ENCODE data around the gene GTF3C2. TPM values are rescaled to one million over a fixed set of nuclear protein-coding genes. Genes with fewer than 3 reads are reported as not detected.

GTF3C2 gene
- total RNA-seq, 4 donors from 2014 or later: 55.7 to 79.2 (median 63.6) TPM

DNA sequence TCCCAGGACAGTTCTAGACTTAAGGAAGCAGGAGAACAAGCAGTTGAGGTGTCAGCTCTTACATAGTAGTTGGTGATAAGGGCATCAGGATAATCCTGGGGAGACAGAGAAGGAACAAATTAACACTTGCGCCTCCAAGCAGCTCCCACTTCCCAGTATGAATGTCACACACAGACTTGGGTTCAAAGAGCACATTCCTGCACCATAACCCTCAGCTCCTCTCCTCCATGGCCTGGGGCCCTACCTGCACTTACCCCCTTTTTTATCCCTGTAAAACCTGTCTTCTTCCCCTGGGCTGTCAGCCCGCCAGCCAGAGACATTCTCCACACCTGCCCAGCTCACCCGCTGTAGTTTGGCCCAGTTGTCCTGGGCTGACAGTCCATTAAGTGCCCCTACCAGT lies 44.4 kb downstream of the GTF3C2 start:
- Histone ChIP-seq H3K27me3 (peaks cover 19% of the 10 kb centered on the region), H3K4me1 (peaks cover 0 to 12% (median 8%) of the 10 kb centered on the region in 4 donors), H3K36me3 (no peaks in the 10 kb centered on the region), H3K9me3 (no peaks in the 10 kb centered on the region), H3K27ac (no peak overlapping the region), H3K4me3 (no peak overlapping the region)
- in situ Hi-C loops (cut with MboI; ENCODE audit: low pct_ligation_motif_present in 1 of 4, low pct_unique_long_range_greater_than_20kb in 1 of 4, low sequenced_read_pairs in 3 of 4) (no loop called here), intact Hi-C loops (cut with DNase I; ENCODE audit: low total_unique reads) (no loop called here)
- WGBS, 2 donors (ENCODE audit: low coverage in 1 of 2): 95% methylated on average over 3 of the region's 3 CpGs; no CpG with 5 or more reads in 1 of the 2 donors
- DNase-seq: no peak
- TF ChIP-seq, protein P1, sequence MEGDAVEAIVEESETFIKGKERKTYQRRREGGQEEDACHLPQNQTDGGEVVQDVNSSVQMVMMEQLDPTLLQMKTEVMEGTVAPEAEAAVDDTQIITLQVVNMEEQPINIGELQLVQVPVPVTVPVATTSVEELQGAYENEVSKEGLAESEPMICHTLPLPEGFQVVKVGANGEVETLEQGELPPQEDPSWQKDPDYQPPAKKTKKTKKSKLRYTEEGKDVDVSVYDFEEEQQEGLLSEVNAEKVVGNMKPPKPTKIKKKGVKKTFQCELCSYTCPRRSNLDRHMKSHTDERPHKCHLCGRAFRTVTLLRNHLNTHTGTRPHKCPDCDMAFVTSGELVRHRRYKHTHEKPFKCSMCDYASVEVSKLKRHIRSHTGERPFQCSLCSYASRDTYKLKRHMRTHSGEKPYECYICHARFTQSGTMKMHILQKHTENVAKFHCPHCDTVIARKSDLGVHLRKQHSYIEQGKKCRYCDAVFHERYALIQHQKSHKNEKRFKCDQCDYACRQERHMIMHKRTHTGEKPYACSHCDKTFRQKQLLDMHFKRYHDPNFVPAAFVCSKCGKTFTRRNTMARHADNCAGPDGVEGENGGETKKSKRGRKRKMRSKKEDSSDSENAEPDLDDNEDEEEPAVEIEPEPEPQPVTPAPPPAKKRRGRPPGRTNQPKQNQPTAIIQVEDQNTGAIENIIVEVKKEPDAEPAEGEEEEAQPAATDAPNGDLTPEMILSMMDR (IDR thresholded peaks at IDR 0.05): no peak
- TF ChIP-seq POLR2AphosphoS5 (IDR thresholded peaks at IDR 0.05) (no peak), POLR2A (IDR thresholded peaks at IDR 0.05) (no peak), EP300 (IDR thresholded peaks at IDR 0.05; ENCODE audit: low read depth) (no peak)

DNA sequence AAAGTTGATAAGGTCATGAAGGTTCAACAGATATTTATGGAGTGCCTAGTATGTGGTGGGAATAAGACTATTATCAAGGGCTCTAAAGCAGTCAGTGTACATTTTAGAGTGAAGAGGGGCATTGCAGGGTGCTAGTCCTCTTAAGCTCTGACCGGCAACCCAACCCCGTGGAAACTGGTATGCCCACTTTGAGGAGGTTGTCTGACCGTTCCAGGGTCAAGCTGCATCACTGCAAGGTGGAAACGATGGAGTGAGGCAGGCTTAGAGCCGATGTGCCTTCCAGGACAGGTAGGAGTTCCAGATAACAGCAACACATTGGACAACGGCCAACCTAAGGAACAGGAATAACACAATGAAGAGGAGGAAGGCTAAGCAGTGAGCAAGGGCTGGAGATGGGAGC lies 46.9 kb downstream of the GTF3C2 start:
- intact Hi-C loops (cut with DNase I; ENCODE audit: low total_unique reads): loop anchor here (5.0 kb wide), 1 partner anchor 137 kb away; no protein-coding TSS in a partner anchor
- no peak for DNase-seq
- 87 to 100% methylated on average over 2 to 6 of the region's 6 CpGs for WGBS, 2 donors (ENCODE audit: low coverage in 1 of 2)
- no peak for TF ChIP-seq POLR2A (IDR thresholded peaks at IDR 0.05)
- Histone ChIP-seq H3K4me1 (peaks cover 0 to 22% (median 17%) of the 10 kb centered on the region in 4 donors), H3K27ac (no peak overlapping the region), H3K27me3 (peaks cover 43% of the 10 kb centered on the region), H3K4me3 (no peak overlapping the region), H3K9me3 (no peaks in the 10 kb centered on the region), H3K36me3 (no peaks in the 10 kb centered on the region)
- in situ Hi-C loops (cut with MboI; ENCODE audit: low pct_ligation_motif_present in 1 of 4, low pct_unique_long_range_greater_than_20kb in 1 of 4, low sequenced_read_pairs in 3 of 4): no loop called here

DNA sequence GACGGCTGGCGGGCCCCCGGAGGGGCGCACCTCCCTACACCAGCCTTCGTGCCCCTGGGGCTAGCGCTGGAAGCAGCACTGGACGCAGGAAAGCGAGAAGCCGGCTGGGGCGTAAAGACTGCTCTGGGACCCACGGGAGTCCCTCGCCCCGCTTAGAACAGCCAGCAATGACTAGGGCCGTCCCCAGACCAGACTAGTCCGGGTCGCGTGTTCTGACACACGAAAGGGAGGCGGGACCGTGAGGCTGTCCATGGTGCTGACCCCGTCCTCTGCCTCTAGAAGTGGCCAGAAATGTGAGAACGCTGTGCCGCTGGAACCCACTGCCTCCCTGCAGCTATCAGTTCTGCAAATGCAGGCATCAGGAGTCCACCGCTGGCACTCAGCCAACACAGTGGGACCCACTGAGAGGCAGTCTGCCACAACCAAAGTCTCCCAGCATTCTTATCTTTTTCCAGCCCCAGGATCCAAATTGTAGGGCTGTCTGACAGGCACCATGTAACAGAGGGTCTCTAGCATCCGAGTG lies 48.1 kb downstream of the GTF3C2 start, which contains the start of gene UCN:
UCN (minus strand) TSS at position 87 of the 523 bp plus-strand sequence. CDS start 550 bp downstream, outside the sequence.
- DNase-seq: no peak

DNA sequence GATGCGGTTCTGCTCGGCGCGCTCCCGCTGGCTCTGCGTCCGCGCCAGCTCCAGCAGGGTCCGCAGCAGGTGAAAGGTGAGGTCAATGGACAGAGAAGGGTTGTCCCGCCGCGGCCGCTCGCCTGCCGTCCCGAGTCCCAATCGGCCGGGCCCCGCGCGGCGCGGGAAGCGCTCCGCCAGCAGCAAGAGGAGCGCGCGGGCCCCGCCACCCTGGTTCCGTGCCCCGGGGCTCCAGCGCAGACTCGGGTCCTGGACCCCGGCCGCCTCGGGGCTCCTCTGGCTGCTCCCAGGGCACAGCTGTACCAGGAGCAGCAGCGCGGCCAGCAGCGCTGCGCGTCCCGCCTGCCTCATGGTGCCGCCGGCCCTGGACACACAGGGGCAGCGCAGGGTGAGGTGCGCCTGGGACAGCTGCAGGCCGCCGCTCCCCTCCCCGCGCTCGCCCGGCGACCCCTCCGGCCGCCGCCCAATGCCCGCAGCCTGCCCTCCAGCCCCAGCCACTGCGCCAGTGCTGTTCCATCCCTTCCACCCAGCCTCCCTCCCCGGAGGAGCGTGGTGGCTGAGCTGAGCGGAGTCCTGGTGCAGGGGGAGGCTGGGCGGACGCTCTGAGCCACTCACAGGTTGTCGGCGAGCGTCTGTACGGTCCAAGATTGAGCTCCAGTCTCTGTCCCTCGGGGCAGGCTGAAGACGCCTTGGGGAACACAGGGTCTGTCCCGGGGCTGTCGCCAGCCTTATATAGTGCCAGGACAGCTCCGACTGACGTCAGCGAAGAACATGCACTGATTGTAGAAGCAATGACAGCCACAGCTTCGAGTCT lies 48.8 kb downstream of the GTF3C2 start:
- Histone ChIP-seq H3K27me3 (peaks cover 47% of the 10 kb centered on the region), H3K9me3 (no peaks in the 10 kb centered on the region), H3K27ac (no peak overlapping the region), H3K36me3 (no peaks in the 10 kb centered on the region), H3K4me3 (no peak overlapping the region), H3K4me1 (peaks cover 0 to 25% (median 21%) of the 10 kb centered on the region in 4 donors)
- no peak for DNase-seq
- in situ Hi-C loops (cut with MboI; ENCODE audit: low pct_ligation_motif_present in 1 of 4, low pct_unique_long_range_greater_than_20kb in 1 of 4, low sequenced_read_pairs in 3 of 4): no loop called here
- WGBS, 2 donors (ENCODE audit: low coverage in 1 of 2): no CpG with 5 or more reads among the region's 75 CpGs
- no peak for TF ChIP-seq POLR2A (IDR thresholded peaks at IDR 0.05)
- no peak for TF ChIP-seq EP300 (IDR thresholded peaks at IDR 0.05; ENCODE audit: low read depth)
- TF ChIP-seq, protein P1 (IDR thresholded peaks at IDR 0.05): no peak
- no peak for TF ChIP-seq POLR2AphosphoS5 (IDR thresholded peaks at IDR 0.05)
- intact Hi-C loops (cut with DNase I; ENCODE audit: low total_unique reads): loop anchor here (5.0 kb wide), 1 partner anchor 135 kb away; no protein-coding TSS in a partner anchor

More for the DNA sequence above, 48.1 kb downstream of the GTF3C2 start, which contains the start of gene UCN:
- Histone ChIP-seq H3K27ac (no peak within 1 kb of the TSS), H3K36me3 (no peaks in the 10 kb centered on the region), H3K27me3 (peaks cover 47% of the 10 kb centered on the region), H3K9me3 (no peaks in the 10 kb centered on the region), H3K4me1 (peaks cover 0 to 22% (median 17%) of the 10 kb centered on the region in 4 donors), H3K4me3 (no peak within 1 kb of the TSS)
- 40 to 74% methylated on average over 2 to 24 of the region's 25 CpGs for WGBS, 2 donors (ENCODE audit: low coverage in 1 of 2)
- TF ChIP-seq POLR2A (IDR thresholded peaks at IDR 0.05): no peak
- intact Hi-C loops (cut with DNase I; ENCODE audit: low total_unique reads): loop anchor here (5.0 kb wide), 1 partner anchor 136 kb away; no protein-coding TSS in a partner anchor
- in situ Hi-C loops (cut with MboI; ENCODE audit: low pct_ligation_motif_present in 1 of 4, low pct_unique_long_range_greater_than_20kb in 1 of 4, low sequenced_read_pairs in 3 of 4): no loop called here

DNA sequence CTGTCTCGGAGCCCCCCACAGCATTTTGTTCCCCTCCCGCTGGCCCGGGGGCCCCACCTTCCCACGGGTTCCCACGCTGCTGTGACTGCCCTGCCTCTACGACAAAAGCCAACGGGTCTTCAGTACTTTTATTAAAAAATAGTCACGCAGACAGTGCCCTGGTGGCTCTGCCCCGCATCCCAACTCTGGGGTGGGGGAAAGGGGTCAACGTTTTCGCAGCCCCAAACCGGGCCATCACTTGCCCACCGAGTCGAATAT lies 49.3 kb downstream of the GTF3C2 start:
- in situ Hi-C loops (cut with MboI; ENCODE audit: low pct_ligation_motif_present in 1 of 4, low pct_unique_long_range_greater_than_20kb in 1 of 4, low sequenced_read_pairs in 3 of 4): no loop called here
- Histone ChIP-seq H3K9me3 (no peaks in the 10 kb centered on the region), H3K36me3 (no peaks in the 10 kb centered on the region), H3K27me3 (peaks cover 47% of the 10 kb centered on the region), H3K27ac (no peak overlapping the region), H3K4me3 (no peak overlapping the region), H3K4me1 (peaks cover 0 to 25% (median 21%) of the 10 kb centered on the region in 4 donors)
- intact Hi-C loops (cut with DNase I; ENCODE audit: low total_unique reads): loop anchor here (5.0 kb wide), 1 partner anchor 135 kb away; no protein-coding TSS in a partner anchor
- TF ChIP-seq POLR2AphosphoS5 (IDR thresholded peaks at IDR 0.05): no peak
- TF ChIP-seq, protein P1 (IDR thresholded peaks at IDR 0.05): no peak
- TF ChIP-seq EP300 (IDR thresholded peaks at IDR 0.05; ENCODE audit: low read depth): no peak
- no peak for TF ChIP-seq POLR2A (IDR thresholded peaks at IDR 0.05)
- DNase-seq: no peak
- WGBS, 2 donors (ENCODE audit: low coverage in 1 of 2): 25% methylated on average over 8 of the region's 14 CpGs; no CpG with 5 or more reads in 1 of the 2 donors

All from transverse colon (tissue), 4 donors.